GM18861 (cell line): ENCODE measurements around the gene RFX2.
"Not testable (repeated sequence)": the region's sequence is repeated elsewhere in the genome, so short reads cannot be mapped to it uniquely, and the experiment has no call there.

Source experiments
- ATAC-seq: cut with Tn5 transposase; IDR thresholded peaks from one replicate; pipeline ENCODE4 v1.9.1; 2021; ENCODE audit not compliant: unreplicated experiment

The RFX2 gene

DNA sequence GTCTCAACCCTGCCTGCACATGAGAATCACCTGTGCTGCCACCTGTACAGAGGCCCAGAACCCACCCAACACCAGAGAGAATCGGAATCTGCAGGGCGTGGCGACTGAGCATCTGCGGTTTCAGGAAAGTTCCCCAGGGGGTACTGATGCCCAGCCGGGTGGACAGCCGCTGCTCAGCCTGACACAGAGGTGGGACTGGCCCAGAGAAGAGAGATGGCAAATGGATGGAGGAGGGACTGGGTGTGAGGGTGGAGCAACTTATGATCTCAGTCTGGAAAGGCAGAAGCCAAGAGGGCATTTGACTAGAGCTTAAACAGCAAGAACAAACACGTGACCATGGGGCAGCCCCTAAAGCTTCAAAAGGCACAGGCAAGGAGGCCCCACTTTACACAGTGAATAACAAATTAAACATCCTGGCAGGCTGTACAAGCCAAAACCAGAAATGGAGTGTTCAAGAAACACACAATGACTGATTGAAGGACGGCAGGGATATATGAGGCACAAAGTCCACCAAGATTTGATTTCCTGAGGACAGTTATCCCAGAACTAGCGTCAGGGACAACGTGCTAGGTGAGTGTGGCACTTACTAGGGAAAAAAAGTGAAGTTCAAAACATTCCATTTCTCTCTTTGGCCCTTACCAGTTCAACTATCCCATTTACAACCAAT lies 135.4 kb downstream of the RFX2 start:
- ATAC-seq: no peak

DNA sequence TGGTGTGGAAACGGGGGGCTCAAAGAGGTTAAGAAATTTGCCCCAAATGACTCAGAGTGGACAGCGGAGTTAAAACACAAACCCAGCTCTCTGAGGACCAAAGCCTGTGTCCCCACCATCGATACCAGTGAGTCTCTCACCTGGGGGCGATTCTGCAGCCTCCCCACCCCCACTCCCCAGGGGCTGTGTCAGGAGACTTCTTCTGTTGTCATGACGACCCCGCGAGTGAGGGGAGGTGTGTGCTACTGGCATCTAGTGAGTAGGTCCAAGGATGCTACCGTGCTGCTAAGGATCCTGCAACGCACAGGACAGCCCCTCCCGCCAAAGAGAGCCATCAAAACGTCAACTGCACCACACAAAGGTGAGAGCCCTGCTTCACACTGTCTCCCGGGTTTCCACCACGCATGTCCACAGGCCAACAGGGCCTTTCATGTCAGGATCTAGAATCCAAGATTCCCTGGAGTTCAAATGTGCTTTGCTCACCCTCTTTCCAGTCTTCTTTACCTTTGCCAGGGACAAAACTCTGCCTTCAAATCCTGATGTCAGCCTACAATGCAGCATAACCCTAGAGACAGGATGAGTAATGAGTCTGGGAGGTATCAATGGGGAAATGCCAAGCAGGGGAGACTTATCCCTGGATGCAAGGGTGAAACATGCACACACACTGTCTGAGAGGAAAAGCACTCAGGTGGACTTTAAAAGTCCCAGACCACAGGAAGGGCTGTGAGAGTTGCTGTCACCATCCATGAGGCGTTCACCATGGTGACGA lies 136.2 kb downstream of the RFX2 start:
- no peak for ATAC-seq

DNA sequence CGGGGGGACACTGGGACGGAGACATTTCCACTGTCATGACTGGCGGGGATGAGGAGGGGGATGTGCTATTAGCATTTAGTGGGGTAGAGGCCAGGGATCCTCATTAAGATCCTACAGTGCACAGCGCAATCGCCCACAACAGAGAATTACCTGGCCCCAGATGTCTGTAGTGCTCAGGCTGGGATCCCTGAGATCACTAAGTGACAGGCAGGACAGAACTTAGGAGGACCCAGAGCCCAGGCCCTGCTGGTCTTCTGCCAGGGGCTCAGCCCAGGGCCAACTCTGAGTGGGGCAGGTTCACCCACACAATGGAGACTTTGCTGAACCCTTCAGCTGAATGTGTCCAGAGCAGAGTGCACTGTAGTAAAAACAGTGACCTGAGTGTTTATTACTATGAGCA lies 136.9 kb downstream of the RFX2 start:
- no peak for ATAC-seq

DNA sequence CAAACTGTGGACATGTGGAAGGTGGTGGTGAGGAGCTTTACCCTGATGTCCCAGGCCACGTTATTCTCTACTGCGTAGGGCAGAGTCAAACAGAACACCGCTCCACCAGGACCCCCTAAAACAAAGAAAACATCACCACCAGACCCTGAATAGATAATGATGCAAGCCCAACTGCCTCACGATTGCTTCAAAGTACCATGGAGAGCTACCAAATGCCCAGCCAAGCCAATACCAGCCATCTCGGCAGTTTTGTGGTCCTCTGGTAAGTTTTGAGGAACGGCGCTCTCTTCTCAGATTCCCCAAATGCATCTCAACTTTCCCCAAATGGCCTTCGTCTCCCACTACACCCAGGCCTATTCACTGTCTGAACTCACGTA lies 138.0 kb downstream of the RFX2 start:
- ATAC-seq: no peak

DNA sequence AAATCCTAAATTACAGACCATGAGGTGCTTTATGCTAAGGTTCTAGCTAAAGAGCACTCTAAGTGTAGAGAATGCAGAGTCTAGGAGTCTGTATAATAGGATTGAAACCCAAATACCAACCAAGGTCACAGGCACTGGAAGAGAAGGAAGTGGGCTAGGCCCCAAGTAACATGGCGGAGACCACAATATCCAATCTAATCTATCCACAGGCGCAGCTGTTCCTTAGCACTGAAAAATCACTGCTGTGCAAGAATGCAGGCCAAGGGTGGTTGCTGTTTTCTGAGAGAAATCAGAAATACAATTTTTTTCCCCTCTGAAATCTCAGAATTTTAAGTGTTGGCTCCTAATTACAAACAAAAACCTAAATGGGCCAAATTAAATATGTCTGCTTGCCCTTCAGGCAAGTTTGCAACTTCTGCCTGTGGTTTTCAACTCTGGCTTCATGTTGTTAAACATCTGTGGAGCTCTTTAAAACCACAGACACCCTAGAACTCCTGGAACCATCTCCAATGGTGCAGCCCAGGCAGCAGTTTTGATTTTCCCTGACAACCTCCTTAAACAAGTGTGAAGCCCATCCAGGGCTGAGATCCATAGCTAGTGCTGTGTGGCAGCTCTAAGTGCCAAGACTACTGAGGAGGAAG lies 138.5 kb downstream of the RFX2 start:
- ATAC-seq: no peak

DNA sequence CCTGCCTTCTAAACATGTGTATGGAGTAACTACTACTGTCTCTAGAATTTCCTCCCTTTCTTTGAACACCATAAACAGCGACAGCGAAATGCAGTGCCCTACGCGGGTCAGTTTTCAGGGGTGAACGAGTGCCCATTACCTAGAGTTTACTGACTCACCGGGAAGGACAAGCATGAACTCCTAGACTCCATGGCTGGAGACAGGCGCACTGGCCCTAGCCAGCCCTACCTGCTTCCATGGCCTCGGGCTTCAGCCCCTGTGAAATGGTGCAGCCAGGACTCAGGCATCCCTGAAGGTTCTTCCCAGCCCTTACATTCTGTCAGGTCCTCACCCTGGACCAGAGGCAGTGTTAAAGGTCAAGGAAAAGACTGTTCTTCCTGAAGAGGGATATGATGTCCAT lies 140.8 kb downstream of the RFX2 start:
- ATAC-seq: no peak

DNA sequence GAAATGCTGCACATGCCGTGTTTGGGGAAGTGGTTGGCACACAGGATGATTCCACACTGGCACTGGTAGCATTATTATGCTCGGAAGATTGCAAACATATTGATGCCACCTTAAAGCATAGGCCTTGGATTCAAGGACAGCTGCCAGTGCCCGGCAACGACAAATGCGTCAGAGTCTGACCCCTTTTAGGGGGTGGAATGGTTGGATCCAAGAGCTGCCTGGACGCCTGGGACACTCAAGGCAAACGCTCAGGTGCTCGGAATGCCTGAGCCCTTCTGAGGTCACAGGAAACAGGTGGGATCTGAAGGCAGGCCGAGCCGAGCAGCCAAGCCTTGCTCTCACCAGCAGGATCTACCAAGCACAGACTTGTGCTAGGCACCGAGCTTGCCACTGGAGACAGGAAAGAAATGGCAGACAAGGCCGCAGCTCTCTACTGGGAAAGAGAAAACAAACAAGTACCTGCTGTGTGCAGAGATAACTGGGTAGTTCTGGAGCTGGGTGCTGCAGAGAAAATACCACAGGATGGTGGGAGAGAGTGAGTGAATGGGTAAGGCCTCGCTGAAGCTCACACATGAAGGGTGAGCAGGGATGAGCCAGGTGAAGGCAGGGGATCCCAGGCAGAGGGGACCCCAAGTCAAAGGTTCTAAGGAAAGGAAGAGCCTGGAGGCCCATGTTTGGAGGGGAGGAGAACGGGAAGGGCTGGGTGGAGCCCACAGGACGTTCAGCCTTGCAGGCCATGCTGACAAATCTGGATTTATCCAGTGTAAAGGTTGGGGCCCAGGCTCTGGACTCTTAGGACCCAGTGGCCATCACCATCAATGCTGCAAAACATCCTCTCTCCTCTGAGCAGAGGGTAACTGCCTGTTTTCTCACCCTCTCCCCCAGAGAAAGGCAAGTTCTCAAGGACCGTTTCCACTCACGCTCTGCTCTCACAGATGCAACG lies 141.6 kb downstream of the RFX2 start:
- ATAC-seq: no peak

DNA sequence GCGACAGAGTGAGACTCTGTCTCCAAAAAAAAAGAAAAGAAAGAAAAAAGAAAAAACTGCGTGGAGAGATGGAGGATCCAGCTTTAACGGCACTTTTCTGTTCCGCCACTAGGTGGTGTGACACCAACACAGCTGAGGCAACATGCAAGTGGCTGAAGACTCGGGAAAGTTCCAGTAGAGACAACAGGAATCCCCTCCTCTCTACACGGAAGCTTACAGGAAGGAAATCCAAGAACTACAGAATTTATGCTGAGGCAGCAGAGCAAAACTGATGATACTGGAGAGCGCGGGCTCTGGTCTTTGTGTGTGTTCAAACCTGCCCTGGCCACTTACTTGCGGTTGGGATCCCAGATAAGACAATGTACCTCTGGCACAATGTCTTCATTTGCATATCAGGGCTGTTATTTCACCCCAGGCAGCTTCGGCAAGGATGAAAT lies 142.3 kb downstream of the RFX2 start:
- ATAC-seq: peak; percentile 51

DNA sequence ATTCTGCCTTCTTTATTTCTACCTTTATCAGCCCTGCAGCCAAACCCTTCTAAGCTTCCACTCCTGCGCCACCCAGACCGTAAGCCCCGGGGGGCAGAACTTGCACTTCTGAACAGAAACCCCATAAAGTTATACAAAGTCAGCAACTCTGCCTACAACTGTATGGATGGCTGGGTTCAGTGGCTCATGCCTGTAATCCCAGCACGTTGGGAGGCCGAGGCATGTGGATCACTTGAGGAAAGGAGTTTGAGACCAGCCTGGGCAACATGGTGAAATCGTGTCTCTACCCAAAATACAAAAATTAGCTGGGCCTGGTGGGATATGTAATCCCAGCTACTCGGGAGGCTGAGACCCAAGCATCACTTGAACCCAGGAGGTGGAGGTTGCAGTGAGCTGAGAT lies 142.7 kb downstream of the RFX2 start:
- ATAC-seq: no peak

DNA sequence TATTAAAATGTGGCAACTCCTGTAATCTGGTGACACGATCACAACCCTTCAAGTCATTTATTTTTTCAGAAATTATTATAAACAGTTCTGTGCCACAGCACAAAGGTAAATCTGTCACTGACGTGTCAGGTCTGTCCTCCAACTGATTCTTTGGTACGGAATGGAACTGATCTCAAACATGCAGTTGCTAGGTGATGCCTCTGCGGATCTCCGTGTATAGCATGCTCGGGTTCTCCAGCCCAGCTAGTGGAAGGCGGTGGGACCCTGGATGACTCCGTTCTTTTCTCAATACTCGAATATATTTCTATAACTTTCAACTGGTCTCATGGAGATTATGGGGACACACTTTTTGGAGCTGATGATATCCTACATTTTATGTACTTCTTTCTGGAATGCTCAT lies 143.4 kb downstream of the RFX2 start:
- no peak for ATAC-seq

DNA sequence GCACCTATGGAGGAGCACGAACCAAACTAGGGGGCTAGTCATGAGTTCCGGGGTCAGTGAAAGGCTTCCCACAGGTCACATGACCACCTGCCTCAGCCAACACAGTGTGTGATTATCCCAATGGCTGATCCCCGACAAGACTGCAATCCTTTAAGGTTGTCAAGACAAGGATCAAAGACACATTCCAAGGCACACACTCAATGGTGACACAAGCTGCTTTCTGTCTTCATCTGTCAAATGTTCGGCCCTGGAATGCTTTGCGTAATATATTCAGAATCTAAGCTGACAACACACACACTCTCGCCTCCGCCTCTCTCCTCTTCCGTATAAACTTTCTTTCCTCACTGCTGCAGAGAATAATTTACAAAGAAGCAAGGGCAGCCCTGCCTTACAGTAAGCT lies 144.1 kb downstream of the RFX2 start:
- ATAC-seq: no peak

DNA sequence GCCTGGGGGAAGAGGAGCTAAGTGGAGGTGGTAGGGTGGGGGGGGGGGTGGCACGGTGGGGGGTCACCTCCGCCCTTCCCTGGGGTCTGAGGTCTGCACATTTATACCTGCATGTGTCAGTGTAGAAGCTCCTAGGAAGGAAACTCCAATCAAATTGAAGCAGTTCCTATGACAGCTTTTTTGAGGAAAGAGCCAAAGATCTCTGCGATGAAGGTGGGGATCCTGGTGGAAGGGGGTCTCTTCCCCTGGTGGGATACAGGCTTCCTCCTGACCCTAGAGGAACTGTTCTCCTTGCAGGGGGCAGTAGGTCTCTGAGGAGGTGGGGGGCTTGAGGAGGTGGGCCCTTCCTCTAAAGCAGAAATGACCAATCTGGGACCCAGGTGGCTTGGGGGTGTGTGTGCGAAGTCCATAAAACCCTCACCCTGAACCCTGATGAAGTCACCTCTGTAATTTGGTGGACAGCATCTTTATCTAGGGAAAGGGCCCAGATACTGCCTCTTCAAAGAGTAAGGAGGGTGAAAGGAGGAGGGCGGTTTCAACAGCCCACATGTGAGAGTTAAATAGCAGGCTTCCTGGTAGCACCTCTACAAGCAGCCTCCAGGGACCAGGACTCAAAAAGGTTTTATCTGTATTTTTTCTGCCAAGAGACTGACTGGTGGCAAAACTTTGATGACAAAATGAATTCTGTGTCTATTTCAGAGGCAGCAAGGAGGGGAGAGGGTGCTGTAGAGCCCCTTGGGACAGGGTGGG lies 145.3 kb downstream of the RFX2 start:
- ATAC-seq: no peak

DNA sequence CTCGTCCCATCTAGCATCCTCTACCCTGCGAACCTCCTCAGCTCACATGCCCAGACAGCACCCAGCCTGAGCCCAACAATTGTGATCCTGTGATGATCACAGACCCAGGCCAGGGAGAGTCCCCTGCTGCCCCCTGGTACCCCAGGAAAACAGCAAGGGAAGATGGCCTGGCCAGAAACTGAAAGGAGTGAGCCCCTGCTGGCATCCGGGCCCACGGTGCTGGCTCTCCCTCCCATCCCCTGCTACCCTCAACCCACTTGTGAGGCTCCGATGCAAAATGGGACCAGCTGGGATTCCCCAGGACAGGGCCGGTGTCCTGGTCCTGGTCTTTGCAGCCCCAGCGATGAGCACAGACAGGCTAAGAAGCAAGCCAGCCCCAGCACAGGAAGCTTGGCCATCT lies 146.4 kb downstream of the RFX2 start:
- no peak for ATAC-seq

DNA sequence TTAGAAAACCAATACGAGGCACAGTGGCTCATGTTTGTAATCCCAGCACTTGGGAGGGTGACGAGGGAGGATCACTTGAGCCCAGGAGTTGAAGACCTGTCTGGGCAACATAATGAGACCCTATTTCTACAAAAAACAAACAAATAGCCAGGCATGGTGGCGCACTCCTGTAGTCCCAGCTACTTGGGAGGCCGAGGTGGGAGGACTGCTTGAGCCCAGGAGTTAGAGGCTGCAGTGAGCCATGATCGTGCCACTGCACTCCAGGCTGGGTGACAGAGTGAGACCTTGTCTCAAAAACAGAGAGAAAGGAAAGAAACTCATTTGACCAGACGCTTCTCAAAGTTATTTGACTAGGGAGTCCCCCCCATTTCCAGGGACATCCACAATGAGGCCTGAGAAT lies 147.0 kb downstream of the RFX2 start:
- not testable (repeated sequence) for ATAC-seq

DNA sequence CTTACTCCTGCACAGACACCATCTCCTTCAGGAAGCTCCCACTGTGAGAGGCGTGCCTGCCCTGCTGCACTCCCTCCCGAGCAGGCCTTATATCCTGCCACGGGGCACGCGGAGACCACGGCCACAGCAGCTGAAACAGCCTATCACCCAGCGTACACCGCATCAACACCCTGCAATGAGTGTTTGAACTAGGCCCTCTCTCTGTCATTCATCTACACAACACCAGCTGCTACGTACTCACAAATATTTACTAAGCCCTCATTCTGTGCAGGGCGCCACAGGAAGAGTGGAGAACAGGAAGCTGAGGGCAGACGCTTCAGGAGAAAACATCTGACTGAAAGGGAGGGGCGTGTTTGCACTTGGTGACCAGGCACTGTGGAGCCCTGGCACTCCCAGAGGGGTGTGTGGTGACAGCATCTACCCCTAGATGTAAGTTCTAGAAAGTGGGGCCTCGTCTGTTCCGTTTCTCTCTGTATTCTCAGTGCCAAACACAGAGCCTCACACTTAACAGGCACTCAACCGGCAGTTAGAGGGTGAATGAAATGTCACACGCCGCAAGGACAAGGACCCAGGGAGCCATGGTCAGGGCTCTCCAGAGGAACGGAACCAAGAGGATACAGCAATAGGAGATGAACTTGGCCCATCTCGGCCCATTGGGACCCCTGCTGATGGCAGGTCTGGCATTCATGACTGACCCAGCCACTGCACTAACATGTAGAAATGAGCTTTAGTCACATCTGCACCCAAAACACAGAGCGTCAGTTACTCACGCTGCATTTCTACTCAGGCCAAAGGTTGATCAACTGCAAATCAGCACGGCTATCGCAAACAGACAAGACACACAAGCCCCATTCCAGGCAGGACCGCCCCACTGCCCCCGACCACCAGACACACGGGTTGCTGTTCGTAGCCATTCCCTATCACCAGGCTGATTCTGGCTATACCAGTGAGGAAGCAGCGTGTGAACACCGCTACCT lies 148.0 kb downstream of the RFX2 start:
- ATAC-seq: peak; percentile 65

DNA sequence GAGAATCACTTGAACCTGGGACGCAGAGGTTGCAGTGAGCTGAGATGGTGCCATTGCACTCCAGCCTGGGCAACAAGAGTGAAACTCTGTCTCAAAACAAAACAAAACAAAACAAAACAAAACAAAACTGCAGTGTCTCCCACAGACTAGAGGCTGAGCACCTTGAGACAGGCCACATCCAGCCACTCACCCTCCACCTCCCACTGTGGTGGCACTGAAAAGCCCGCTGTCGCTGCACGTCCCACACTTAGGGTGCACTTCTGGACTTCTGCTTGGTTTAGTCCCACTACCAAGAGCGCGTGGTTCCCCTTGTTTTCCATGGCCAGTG lies 148.7 kb downstream of the RFX2 start:
- peak; percentile 29 for ATAC-seq

DNA sequence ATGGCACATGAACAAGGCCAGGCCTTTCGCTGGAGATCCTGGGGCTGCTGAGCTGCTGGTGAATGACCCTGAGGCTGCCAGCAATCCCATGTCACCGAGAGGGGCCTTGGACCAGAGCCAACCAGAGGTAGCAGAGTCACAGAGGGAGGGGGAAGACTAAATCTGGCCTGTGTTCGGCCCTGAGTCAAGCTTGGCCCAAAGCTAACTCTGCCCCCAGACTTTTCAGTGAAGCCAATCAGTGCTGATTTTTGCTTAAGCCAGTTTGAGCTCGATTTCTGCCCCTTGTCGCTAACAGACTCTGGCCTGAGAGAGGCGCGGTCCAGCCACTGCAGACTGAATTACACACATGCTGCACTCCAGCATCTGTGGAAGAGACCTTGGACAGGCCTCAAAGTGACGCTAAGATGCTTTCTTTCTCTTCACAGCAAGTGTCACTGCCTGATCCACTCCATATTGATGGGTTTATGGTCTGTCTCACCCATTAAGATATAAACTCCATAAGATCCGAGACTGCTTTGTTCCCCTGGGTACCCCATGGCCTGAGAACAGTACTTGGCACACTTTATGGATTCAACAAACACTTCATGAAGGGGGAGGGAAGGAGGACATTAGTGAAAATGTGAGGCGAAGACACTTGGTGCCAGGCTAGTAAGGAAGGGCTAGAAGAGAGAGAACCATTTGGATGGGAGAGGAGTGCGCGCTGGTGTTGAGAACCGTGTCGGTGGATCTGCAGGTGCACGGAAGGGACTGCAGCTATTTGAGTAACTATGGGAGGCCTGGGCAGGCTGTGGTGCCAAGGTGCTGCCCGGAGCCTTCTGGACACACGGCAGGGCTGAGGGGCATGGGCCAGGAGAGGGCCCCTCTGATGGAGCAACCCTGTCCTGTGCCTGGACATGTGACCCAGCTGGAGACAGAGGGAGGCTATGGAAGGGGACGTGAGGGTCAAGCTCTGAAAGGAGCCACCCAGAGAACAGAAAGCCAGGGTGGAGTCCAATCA lies 150.0 kb downstream of the RFX2 start:
- ATAC-seq: no peak
